OCI-LY1 (cell line): Measurements from ENCODE around the gene TYK2.

ENCODE experiments used
- H2AFZ ChIP-seq: fragments of 200-600 bp; sonication (generic), shearing (Covaris generic); 2 replicates; pipeline ENCODE4 v1.6.0; 2014; ENCODE audit warnings: antibody characterized with exemption, mild to moderate bottlenecking, low read length
- H3F3A ChIP-seq: fragments of 200-600 bp; sonication (generic), shearing (Covaris generic); 2 replicates; pipeline ENCODE4 v1.6.0; 2014; ENCODE audit warnings: mild to moderate bottlenecking, antibody characterized with exemption, low read length, moderate library complexity; ENCODE audit not compliant: insufficient read depth
- H3K27ac ChIP-seq: fragments of 200-600 bp; sonication (generic); 2 replicates; pipeline ENCODE4 v1.5.1; 2014; ENCODE audit warnings: low read length, mixed run types, mild to moderate bottlenecking, low read depth; ENCODE audit not compliant: poor library complexity, severe bottlenecking
- H3K27me3 ChIP-seq: fragments of 200-600 bp; sonication (generic); 2 replicates; pipeline ENCODE4 v1.6.0; 2014; ENCODE audit warnings: antibody characterized with exemption, mild to moderate bottlenecking, low read length, moderate library complexity; ENCODE audit not compliant: insufficient read depth
- H3K36me3 ChIP-seq: fragments of 200-600 bp; sonication (generic); 2 replicates; pipeline ENCODE4 v1.6.1; 2014; ENCODE audit warnings: mild to moderate bottlenecking, antibody characterized with exemption, low read length, moderate library complexity, mixed read lengths; ENCODE audit not compliant: insufficient read depth
- H3K4me1 ChIP-seq: fragments of 200-600 bp; sonication (generic); 2 replicates; pipeline ENCODE4 v1.5.1; 2014; ENCODE audit warnings: mild to moderate bottlenecking, low read length, moderate library complexity; ENCODE audit not compliant: insufficient read depth, severe bottlenecking
- H3K4me2 ChIP-seq: fragments of 200-600 bp; sonication (generic), shearing (Covaris generic); 2 replicates; pipeline ENCODE4 v1.6.1; 2014; ENCODE audit warnings: low read length
- H3K4me3 ChIP-seq: fragments of 200-600 bp; sonication (generic); 2 replicates; pipeline ENCODE4 v1.5.1; 2014; ENCODE audit warnings: low read length, low read depth, mild to moderate bottlenecking, mixed read lengths; ENCODE audit not compliant: poor library complexity, severe bottlenecking
- H3K79me2 ChIP-seq: fragments of 200-600 bp; shearing (Covaris generic); 2 replicates; pipeline ENCODE4 v1.6.1; 2016; ENCODE audit warnings: mixed run types, low read length, mixed read lengths; ENCODE audit not compliant: insufficient read depth
- H3K9ac ChIP-seq: fragments of 200-600 bp; sonication (generic), shearing (Covaris generic); 2 replicates; pipeline ENCODE4 v1.6.1; 2014; ENCODE audit warnings: mild to moderate bottlenecking, low read length, mixed read lengths
- H3K9me2 ChIP-seq: fragments of 200-600 bp; sonication (generic), shearing (Covaris generic); 2 replicates; pipeline ENCODE4 v1.6.1; 2014; ENCODE audit warnings: low read depth, mild to moderate bottlenecking, low read length, mixed read lengths
- H3K9me3 ChIP-seq: fragments of 200-600 bp; shearing (Covaris generic); 2 replicates; pipeline ENCODE4 v1.6.1; 2014; ENCODE audit warnings: low read length, mixed read lengths
- H4K20me1 ChIP-seq: fragments of 200-600 bp; sonication (generic), shearing (Covaris generic); 2 replicates; pipeline ENCODE4 v1.6.0; 2016; ENCODE audit warnings: mild to moderate bottlenecking, low read length; ENCODE audit not compliant: insufficient read depth
- CTCF ChIP-seq: fragments of 200-600 bp; sonication (generic), shearing (Covaris generic); IDR thresholded peaks from 2 replicates; pipeline ENCODE4 v1.5.1; 2017; ENCODE audit warnings: mild to moderate bottlenecking, antibody characterized with exemption, low read length, moderate library complexity, mixed read lengths
- EZH2 ChIP-seq: fragments of 200-600 bp; sonication (generic), shearing (Covaris generic); IDR thresholded peaks from 2 replicates; pipeline ENCODE4 v1.8.0; 2017; ENCODE audit warnings: borderline replicate concordance, mixed run types, mild to moderate bottlenecking, antibody characterized with exemption, low read length, moderate library complexity, mixed read lengths

TYK2 gene

GRCh38 chr19:10421240-10422045, 41.1 kb upstream of the TYK2 start:
- TF ChIP-seq CTCF (no peak), EZH2 (no peak)
- Histone ChIP-seq H3K79me2 (no peaks in the 10 kb centered on the region), H3K27me3 (peaks cover 6% of the 10 kb centered on the region; the same call in 1 of the 2 replicates), H3F3A (no peaks in the 10 kb centered on the region), H3K4me1 (peaks cover 23% of the 10 kb centered on the region), H3K9ac (no peak overlapping the region), H4K20me1 (no peaks in the 10 kb centered on the region), H3K4me2 (0 out of 2 replicates have a peak overlapping the region, but pooled peaks have one; percentile 15), H3K27ac (no peak overlapping the region), H2AFZ (no peak overlapping the region), H3K36me3 (no peaks in the 10 kb centered on the region), H3K9me2 (no peaks in the 10 kb centered on the region), H3K4me3 (peak overlapping the region; percentile 52), H3K9me3 (no peaks in the 10 kb centered on the region)

- no peaks in the 10 kb centered on the region for H3F3A ChIP-seq
- no peak within 1 kb of the TSS for H3K27ac ChIP-seq
- H3K4me2 ChIP-seq = peak within 1 kb of the TSS; percentile 56
- H3K79me2 ChIP-seq = no peaks in the 10 kb centered on the region
- peak within 1 kb of the TSS; percentile 52 for H3K4me3 ChIP-seq
- H3K27me3 ChIP-seq = peaks cover 6% of the 10 kb centered on the region; the same call in 1 of the 2 replicates
- H3K4me1 ChIP-seq = peaks cover 31% of the 10 kb centered on the region
- no peaks in the 10 kb centered on the region for H3K36me3 ChIP-seq
- H2AFZ ChIP-seq = no peak within 1 kb of the TSS
- no peaks in the 10 kb centered on the region for H3K9me2 ChIP-seq
- H3K9me3 ChIP-seq = no peaks in the 10 kb centered on the region
- H3K9ac ChIP-seq = peak within 1 kb of the TSS; percentile 43; the same call in 1 of the 2 replicates
- no peaks in the 10 kb centered on the region for H4K20me1 ChIP-seq
- TF ChIP-seq CTCF (peak; percentile 51), EZH2 (no peak)
Measured at GRCh38 chr19:10420444-10421239, 40.3 kb upstream of the TYK2 start, which contains the start of gene PDE4A. Gene PDE4A (plus strand): TSS chr19:10420538. CDS start chr19:10420765, 227 bp downstream.

- Histone ChIP-seq H3K36me3 (no peaks in the 10 kb centered on the region), H3K9me3 (no peaks in the 10 kb centered on the region), H3K79me2 (no peaks in the 10 kb centered on the region), H4K20me1 (no peaks in the 10 kb centered on the region), H2AFZ (no peak overlapping the region), H3K9me2 (no peaks in the 10 kb centered on the region), H3K27ac (no peak overlapping the region), H3K4me3 (peak overlapping the region; percentile 52), H3K4me2 (peak overlapping the region; percentile 56), H3F3A (no peaks in the 10 kb centered on the region), H3K9ac (peak overlapping the region; percentile 43; the same call in 1 of the 2 replicates), H3K4me1 (peaks cover 28% of the 10 kb centered on the region), H3K27me3 (peaks cover 6% of the 10 kb centered on the region; the same call in 1 of the 2 replicates)
- TF ChIP-seq CTCF (no peak), EZH2 (no peak)
Measured at GRCh38 chr19:10419646-10420443, 39.5 kb upstream of the TYK2 start.
